Osteoblast (primary cell): ENCODE measurements around the gene PRPF8. TPM values are rescaled to one million over a fixed set of nuclear protein-coding genes. Genes with fewer than 3 reads are reported as not detected.
A peak's percentile ranks its signal among the peaks of the same experiment; 100 is the strongest.
"Not testable (repeated sequence)": the region's sequence is repeated elsewhere in the genome, so short reads cannot be mapped to it uniquely, and the experiment has no call there.

ENCODE experiments used
- DNase-seq: peaks from one replicate; pipeline ENCODE4 v3.0.0; 2011; ENCODE audit warnings: low spot score, mixed read lengths; ENCODE audit not compliant: insufficient read length; ENCODE audit errors: missing footprints
- H2AFZ ChIP-seq: 2 replicates; pipeline ENCODE4 v1.6.0; 2011; ENCODE audit warnings: mild to moderate bottlenecking, low read length
- H3K27ac ChIP-seq: 2 replicates; pipeline ENCODE4 v1.5.1; 2011; ENCODE audit warnings: mild to moderate bottlenecking, low read depth, low read length, moderate library complexity
- H3K27me3 ChIP-seq: 2 replicates; pipeline ENCODE4 v1.6.0; 2012; ENCODE audit warnings: mild to moderate bottlenecking, control low read depth, inconsistent platforms, low read length, moderate library complexity; ENCODE audit not compliant: insufficient read depth
- H3K36me3 ChIP-seq: 2 replicates; pipeline ENCODE4 v1.5.1; 2011; ENCODE audit warnings: mild to moderate bottlenecking, low read length, control low read depth, moderate library complexity; ENCODE audit not compliant: insufficient read depth
- H3K4me1 ChIP-seq: 2 replicates; pipeline ENCODE4 v1.5.1; 2011; ENCODE audit warnings: mild to moderate bottlenecking, low read length, control low read depth, moderate library complexity; ENCODE audit not compliant: insufficient read depth
- H3K4me2 ChIP-seq: 2 replicates; pipeline ENCODE4 v1.6.0; 2011; ENCODE audit warnings: mild to moderate bottlenecking, low read length; ENCODE audit not compliant: insufficient read depth
- H3K4me3 ChIP-seq: fragments of 200-600 bp; sonication (generic); 3 replicates; pipeline ENCODE4 v1.5.1; 2012; ENCODE audit warnings: mild to moderate bottlenecking, low read length, inconsistent platforms; ENCODE audit not compliant: insufficient read depth
- H3K79me2 ChIP-seq: 2 replicates; pipeline ENCODE4 v1.6.0; 2012; ENCODE audit warnings: mild to moderate bottlenecking, low read length, control low read depth, inconsistent platforms; ENCODE audit not compliant: insufficient read depth
- H3K9me3 ChIP-seq: 2 replicates; pipeline ENCODE4 v1.5.1; 2011; ENCODE audit warnings: low read depth, low read length, control low read depth
- H4K20me1 ChIP-seq: 2 replicates; pipeline ENCODE4 v1.6.0; 2012; ENCODE audit warnings: mild to moderate bottlenecking, low read length, control low read depth; ENCODE audit not compliant: insufficient read depth
- CTCF ChIP-seq: IDR thresholded peaks from 2 replicates; pipeline ENCODE4 v1.5.1; 2011; ENCODE audit warnings: mild to moderate bottlenecking, low read depth, low read length, moderate library complexity; ENCODE audit errors: extremely low read depth
- total RNA-seq: library from RNA; depleted of rRNA; stranded (reverse); fragments of >200 nt; gene quantifications from 2 replicates; pipeline ENCODE4 v1.2.3, GENCODE V29; 2012

The PRPF8 gene
- total RNA-seq, 1 donor: 107 TPM

DNA sequence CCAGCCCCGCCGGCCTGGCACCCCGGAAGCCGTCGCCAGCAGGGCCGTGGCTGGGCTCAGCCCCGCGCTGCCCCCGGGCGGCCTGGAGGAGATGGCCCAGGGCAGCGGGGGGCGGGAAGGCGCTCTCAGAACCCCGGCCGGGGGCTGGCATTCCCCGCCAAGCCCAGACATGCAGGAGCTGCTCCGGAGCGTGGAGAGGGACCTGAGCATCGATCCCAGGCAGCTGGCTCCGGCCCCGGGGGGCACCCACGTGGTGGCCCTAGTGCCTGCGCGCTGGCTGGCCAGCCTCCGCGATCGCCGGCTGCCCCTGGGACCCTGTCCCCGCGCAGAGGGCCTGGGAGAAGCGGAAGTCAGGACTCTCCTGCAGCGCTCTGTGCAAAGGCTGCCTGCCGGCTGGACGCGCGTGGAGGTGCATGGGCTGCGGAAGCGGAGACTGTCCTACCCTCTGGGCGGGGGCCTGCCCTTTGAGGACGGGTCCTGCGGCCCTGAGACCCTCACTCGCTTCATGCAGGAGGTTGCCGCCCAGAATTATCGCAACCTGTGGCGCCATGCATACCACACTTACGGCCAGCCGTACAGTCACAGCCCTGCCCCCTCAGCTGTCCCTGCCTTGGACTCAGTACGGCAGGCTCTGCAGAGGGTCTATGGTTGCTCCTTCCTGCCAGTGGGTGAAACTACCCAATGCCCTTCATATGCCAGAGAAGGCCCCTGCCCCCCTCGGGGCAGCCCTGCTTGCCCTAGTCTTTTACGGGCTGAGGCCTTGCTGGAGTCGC lies 40.4 kb upstream of the PRPF8 start:
- Histone ChIP-seq H3K4me1 (peaks cover 14% of the 10 kb centered on the region), H3K36me3 (peaks cover 12% of the 10 kb centered on the region), H4K20me1 (peaks cover 7% of the 10 kb centered on the region), H3K79me2 (peaks cover 38% of the 10 kb centered on the region), H3K27ac (no peak overlapping the region), H3K9me3 (no peaks in the 10 kb centered on the region), H3K4me2 (peak overlapping the region; percentile 86), H3K27me3 (no peaks in the 10 kb centered on the region), H2AFZ (no peak overlapping the region), H3K4me3 (peak overlapping the region; percentile 79)
- TF ChIP-seq CTCF: no peak
- peak; percentile 98 for DNase-seq

DNA sequence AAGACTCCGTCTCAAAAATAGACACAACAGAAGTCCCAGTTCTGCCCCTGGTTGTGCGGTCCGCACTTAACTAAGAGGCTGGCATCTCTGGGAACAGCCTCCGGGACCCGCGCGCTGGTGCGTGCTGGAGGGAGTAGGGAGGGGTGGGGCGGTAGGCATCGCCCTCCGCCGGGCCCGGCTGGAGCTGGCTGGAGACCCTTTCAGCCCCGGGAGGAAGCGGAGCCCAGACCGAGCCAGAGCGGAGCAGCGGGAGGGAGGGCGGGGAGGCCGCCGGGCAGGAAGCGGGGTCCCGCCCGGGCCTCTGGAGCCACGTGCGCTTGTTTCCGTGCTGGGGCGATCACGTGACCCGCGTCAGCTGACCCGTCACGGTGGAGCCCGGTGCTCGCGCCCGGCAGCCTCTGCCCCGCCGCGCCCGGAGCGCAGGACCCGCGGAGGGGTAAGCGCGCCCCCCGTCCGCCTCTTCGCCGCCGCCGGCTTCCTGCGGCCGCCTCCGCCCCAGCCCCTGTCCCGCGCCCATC lies 39.7 kb upstream of the PRPF8 start, which contains the start of gene WDR81:
Gene WDR81, plus strand, starts transcription at position 354 of the 518 bp plus-strand sequence. CDS start 256 bp downstream, outside the sequence.
- no peaks in the 10 kb centered on the region for H3K27me3 ChIP-seq
- H3K9me3 ChIP-seq: no peaks in the 10 kb centered on the region
- peak within 1 kb of the TSS; percentile 89 for H2AFZ ChIP-seq
- peak within 1 kb of the TSS; percentile 23 for H3K27ac ChIP-seq
- H3K4me2 ChIP-seq: peak within 1 kb of the TSS; percentile 86
- H3K36me3 ChIP-seq: peaks cover 12% of the 10 kb centered on the region
- no peak for TF ChIP-seq CTCF
- DNase-seq: peak; percentile 99
- H4K20me1 ChIP-seq: peaks cover 7% of the 10 kb centered on the region
- peaks cover 14% of the 10 kb centered on the region for H3K4me1 ChIP-seq
- peaks cover 38% of the 10 kb centered on the region for H3K79me2 ChIP-seq
- H3K4me3 ChIP-seq: peak within 1 kb of the TSS; percentile 79

- peaks cover 28% of the 10 kb centered on the region for H3K79me2 ChIP-seq
- H3K4me3 ChIP-seq, H3K27ac ChIP-seq, H3K36me3 ChIP-seq, H3K9me3 ChIP-seq, H2AFZ ChIP-seq, H3K27me3 ChIP-seq, H4K20me1 ChIP-seq, H3K4me2 ChIP-seq: not testable (repeated sequence)
- peak; percentile 90 for DNase-seq
- peaks cover 26% of the 10 kb centered on the region for H3K4me1 ChIP-seq
Measured at GRCh38 chr17:1722022-1722421, 37.4 kb upstream of the PRPF8 start.

GRCh38 chr17:1720856-1721386 lies 36.3 kb upstream of the PRPF8 start:
- Histone ChIP-seq H4K20me1 (peaks cover 7% of the 10 kb centered on the region), H3K4me2 (peak overlapping the region; percentile 62), H3K4me3 (peak overlapping the region; percentile 22), H3K9me3 (no peaks in the 10 kb centered on the region), H3K4me1 (peaks cover 26% of the 10 kb centered on the region), H3K79me2 (peaks cover 17% of the 10 kb centered on the region), H2AFZ (peak overlapping the region; percentile 27), H3K27ac (no peak overlapping the region), H3K36me3 (no peaks in the 10 kb centered on the region), H3K27me3 (no peaks in the 10 kb centered on the region)
- DNase-seq: peak; percentile 93
- TF ChIP-seq CTCF: peak; percentile 98
